Ovary (tissue), 9 donors: Measurements from ENCODE around the gene RAPGEF4. TPM values are rescaled to one million over a fixed set of nuclear protein-coding genes. Genes with fewer than 3 reads are reported as not detected.

Source experiments
- DNase-seq, 5 donors: peaks; one replicate each; pipeline ENCODE4 v3.0.0-alpha.2; 2019 to 2020
- H3K27ac ChIP-seq, 2 donors: fragments of 200-600 bp; one replicate each; pipeline versions ENCODE4 v1.5.1 to v1.8.0; 2019 to 2022
- H3K27me3 ChIP-seq: fragments of 200-600 bp; one replicate; pipeline ENCODE4 v1.8.0; 2022
- H3K36me3 ChIP-seq: fragments of 200-600 bp; sonication (generic); one replicate; pipeline ENCODE4 v1.5.1; 2019
- H3K4me1 ChIP-seq: one replicate; pipeline ENCODE4 v1.8.1; 2013; ENCODE audit warnings: mild to moderate bottlenecking, moderate library complexity; ENCODE audit not compliant: insufficient read depth
- H3K4me3 ChIP-seq: fragments of 200-600 bp; sonication (generic); one replicate; pipeline ENCODE4 v1.5.1; 2017
- H3K9me3 ChIP-seq, 2 donors: fragments of 200-600 bp in 1 of 2; sonication (generic) in 1 of 2; one replicate each; pipeline versions ENCODE4 v1.5.1 to v1.8.1; 2013 to 2019; ENCODE audit warnings: mild to moderate bottlenecking in 1 of 2, moderate library complexity in 1 of 2
- EP300 ChIP-seq: sonication (generic); formaldehyde crosslinking; IDR thresholded peaks from one replicate; pipeline ENCODE4 v1.6.1; 2017; ENCODE audit warnings: antibody characterized with exemption
- POLR2A ChIP-seq: fragments of 450-650 bp; IDR thresholded peaks from one replicate; pipeline ENCODE4 v1.6.1; 2017; ENCODE audit warnings: antibody characterized with exemption, mild to moderate bottlenecking, moderate library complexity
- WGBS, 3 donors: extraction: QIAGEN DNeasy Blood & Tissue Kit in 1 of 3; methylation state at CpG; one replicate each; pipeline versions ENCODE4 v1.1.5 to v1.1.7; 2013 to 2017; 5-methylcytosine and 5-hydroxymethylcytosine counted together
- intact Hi-C, 4 donors: fragments of 100-400 bp; cut with DNase I; formaldehyde crosslinking; loops; one replicate each; pipeline versions ENCODE4 v1.11.0 to v1.15.1; 2022 to 2023
- polyA plus RNA-seq, 2 donors: library from polyadenylated mRNA; stranded (reverse); fragments of 200-250 nt in 1 of 2; fragments of 350-450 nt in 1 of 2; fragmentation: Illumina TruSeq in 1 of 2; extraction: RNeasy Lipid Tissue Mini Kit (QIAGEN cat#74804) in 1 of 2; gene quantifications; one replicate each; pipeline ENCODE4 v1.2.3, GENCODE V29; 2013 to 2014
- total RNA-seq, 7 donors: library from RNA; depleted of rRNA in 2 of 7; stranded (reverse); fragments of >200 nt in 2 of 7; fragmentation: NEBNext Ultra II Directional in 3 of 7; extraction: Animal tissue kit (Norgen Biotek cat#: 25700) in 3 of 7; gene quantifications; one replicate each; pipeline versions ENCODE4 v1.1.0 to v1.2.4, GENCODE V29; 2016 to 2023
- TF ChIP-seq, protein P1 (sequence below), 3 donors: fragments of 450-650 bp in 2 of 3; fragments of 200-600 bp in 1 of 3; IDR thresholded peaks; one replicate each; pipeline versions ENCODE4 v1.5.1 to v1.8.0; 2016 to 2022; ENCODE audit warnings: antibody characterized with exemption in 3 of 3, mild to moderate bottlenecking in 1 of 3
- donor health status: DM: no; HTN: no; CAD: no; lungs with moderate emphysema.
- donor health status: DM: no; HTN: no; CAD: no.
- donor health status: Bipolar disorder and iron deficiency.
- donor health status: DM: yes; HTN: yes; CAD: no.
- donor health status: DM: no; HTN: no; CAD: no.
- donor health status: DM: yes; HTN: yes; CAD: no.

RAPGEF4 gene
- total and polyA plus RNA-seq, 9 donors, result 6.8 to 24.6 (median 8.3) TPM

DNA sequence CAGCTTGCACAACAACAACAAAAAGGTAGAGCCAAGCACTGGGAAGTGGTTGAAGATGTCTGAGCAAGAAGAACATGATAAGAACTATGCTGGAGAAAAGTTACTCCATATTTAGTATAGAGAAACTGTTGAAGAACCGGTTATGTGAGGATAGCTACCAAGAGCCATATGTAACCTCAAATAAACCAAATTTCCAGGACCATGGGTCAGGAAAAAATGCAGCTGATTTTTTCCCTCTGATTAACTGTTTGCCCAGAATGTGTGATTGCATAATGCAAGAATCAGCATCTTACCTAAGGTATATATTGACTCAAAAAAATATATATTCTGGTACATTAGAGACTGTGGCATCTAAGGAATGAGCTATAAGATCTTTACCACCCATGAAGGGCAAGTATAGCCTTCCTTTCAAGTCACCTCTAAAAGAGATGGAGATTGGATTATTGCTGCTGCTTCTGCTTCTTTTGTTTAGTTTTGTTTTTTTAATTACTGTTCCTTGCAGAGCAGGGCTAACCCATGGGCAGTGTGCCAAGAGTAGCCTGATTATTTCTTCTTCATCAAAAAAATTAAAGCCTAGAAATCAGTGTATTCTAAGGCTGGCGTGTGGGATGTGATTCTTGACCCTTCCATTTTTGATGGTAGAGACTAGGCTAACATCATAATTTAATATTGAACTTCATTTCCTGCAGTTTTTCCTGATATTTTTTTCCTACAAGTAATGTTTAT is 263.1 kb downstream of the RAPGEF4 start:
- peak in 2 of 5 donors; percentile 26 to 53 for DNase-seq
- 78 to 83% (median 82%) methylated on average over 2 of the region's 2 CpGs for WGBS, 3 donors
- H3K4me3 ChIP-seq, result no peak overlapping the region
- intact Hi-C loops, result no loop called here
- H3K36me3 ChIP-seq, result no peaks in the 10 kb centered on the region
- no peak overlapping the region for H3K27ac ChIP-seq
- TF ChIP-seq EP300 (no peak), POLR2A (no peak)
- TF ChIP-seq, protein P1, sequence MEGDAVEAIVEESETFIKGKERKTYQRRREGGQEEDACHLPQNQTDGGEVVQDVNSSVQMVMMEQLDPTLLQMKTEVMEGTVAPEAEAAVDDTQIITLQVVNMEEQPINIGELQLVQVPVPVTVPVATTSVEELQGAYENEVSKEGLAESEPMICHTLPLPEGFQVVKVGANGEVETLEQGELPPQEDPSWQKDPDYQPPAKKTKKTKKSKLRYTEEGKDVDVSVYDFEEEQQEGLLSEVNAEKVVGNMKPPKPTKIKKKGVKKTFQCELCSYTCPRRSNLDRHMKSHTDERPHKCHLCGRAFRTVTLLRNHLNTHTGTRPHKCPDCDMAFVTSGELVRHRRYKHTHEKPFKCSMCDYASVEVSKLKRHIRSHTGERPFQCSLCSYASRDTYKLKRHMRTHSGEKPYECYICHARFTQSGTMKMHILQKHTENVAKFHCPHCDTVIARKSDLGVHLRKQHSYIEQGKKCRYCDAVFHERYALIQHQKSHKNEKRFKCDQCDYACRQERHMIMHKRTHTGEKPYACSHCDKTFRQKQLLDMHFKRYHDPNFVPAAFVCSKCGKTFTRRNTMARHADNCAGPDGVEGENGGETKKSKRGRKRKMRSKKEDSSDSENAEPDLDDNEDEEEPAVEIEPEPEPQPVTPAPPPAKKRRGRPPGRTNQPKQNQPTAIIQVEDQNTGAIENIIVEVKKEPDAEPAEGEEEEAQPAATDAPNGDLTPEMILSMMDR (IDR thresholded peaks at IDR 0.05), result no peak
- H3K27me3 ChIP-seq, result no peaks in the 10 kb centered on the region
- H3K9me3 ChIP-seq, result no peaks in the 10 kb centered on the region
- H3K4me1 ChIP-seq, result peaks cover 14% of the 10 kb centered on the region

DNA sequence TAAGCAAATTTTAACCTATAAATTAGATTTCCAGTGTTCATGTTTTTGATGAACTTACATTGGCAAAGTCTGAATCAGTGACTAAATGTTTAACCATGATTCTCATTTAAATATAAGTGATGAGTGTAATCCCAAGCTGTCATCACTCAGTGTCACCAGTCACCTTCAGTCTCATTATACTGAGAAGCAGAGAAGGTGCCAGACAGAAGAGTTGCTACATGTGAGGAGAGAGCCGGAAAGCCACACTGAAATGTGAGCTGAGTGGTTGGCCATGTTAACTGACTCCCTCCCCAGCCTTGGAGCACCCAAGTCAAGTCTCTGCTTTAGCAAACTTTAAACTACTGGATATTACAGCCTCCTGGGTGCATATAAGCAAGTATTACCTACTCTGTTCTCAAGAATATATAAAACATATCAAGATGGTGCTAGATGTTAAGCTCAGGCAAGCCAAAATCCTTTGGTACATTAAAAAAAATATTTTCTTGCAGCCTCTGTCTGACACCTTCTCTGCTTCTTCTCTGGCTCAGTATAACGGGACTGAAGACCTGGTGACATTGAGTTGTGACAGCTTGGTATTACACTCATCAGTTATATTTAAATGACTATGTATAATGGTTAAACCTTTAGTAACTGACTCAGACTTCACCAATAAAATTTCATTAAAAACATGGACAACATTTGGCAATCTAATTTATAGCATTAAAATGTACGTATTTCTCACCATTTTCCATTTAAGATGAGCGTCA is 264.2 kb downstream of the RAPGEF4 start:
- no peak for DNase-seq
- H3K4me1 ChIP-seq, result peaks cover 12% of the 10 kb centered on the region
- H3K4me3 ChIP-seq, result no peak overlapping the region
- TF ChIP-seq EP300 (no peak), POLR2A (no peak)
- TF ChIP-seq, protein P1 (IDR thresholded peaks at IDR 0.05), result no peak
- no peaks in the 10 kb centered on the region for H3K9me3 ChIP-seq
- no peaks in the 10 kb centered on the region for H3K27me3 ChIP-seq
- intact Hi-C loops, result no loop called here
- H3K36me3 ChIP-seq, result no peaks in the 10 kb centered on the region
- H3K27ac ChIP-seq, result no peak overlapping the region
- WGBS, 3 donors, result 87 to 92% (median 88%) methylated on average over 4 of the region's 4 CpGs

DNA sequence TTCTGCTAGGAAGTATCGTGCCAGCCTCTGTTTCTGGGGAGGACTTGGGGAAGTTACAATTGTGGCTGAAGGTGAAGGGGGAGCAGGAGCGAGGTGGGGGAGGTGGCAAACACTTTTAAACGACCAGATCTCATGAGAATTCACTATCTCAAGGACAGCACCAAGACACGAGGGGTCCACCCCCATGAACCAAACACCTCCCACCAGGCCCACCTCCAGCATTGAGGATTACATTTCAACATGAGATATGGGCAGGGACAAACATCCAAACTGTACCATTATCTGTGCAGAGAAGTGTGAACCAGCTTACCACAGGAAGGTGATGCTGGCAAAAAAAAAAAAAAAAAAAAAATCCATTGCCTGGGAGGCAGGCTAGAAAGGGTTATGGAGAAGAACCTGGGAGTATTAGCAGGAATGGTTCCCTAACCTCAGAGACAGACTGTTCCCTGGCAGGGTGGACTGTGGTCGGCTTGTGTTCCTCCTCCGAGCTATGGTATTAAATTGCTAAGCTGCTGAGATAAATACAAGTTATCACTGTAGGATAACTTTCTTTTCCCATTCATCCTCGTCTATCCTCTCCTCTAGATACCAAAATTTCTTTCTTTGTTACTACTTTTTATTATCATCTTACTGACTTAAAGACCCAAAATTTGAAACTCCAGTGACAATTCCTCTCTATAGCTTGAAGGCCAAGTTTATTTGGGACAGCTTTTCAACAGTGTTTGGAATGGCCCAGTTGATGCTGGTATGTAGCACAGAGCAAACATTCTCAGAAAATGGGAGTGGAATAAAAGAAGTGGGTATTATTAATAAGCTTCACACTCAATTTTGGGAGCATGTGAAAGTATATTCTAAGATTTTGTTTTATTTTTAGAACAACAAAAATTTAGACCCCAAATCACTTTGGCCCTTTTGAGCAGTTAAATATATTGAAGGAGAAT is 266.3 kb downstream of the RAPGEF4 start:
- no peaks in the 10 kb centered on the region for H3K36me3 ChIP-seq
- no peaks in the 10 kb centered on the region for H3K9me3 ChIP-seq
- peak in 4 of 5 donors; percentile 51 to 73 (median 54) for DNase-seq
- H3K4me3 ChIP-seq, result no peak overlapping the region
- H3K4me1 ChIP-seq, result peaks cover 10% of the 10 kb centered on the region
- peak overlapping the region; percentile 41 to 80 for H3K27ac ChIP-seq
- intact Hi-C loops, result no loop called here
- TF ChIP-seq POLR2A (no peak), EP300 (no peak)
- TF ChIP-seq, protein P1 (IDR thresholded peaks at IDR 0.05), result no peak
- no peaks in the 10 kb centered on the region for H3K27me3 ChIP-seq
- 15 to 27% (median 21%) methylated on average over 7 of the region's 7 CpGs for WGBS, 3 donors
